HG03039 (cell line): ENCODE results near the gene UBAC1.
"Not testable (repeated sequence)": the region's sequence is repeated elsewhere in the genome, so short reads cannot be mapped to it uniquely, and the experiment has no call there.

ENCODE experiments used
- ATAC-seq: cut with Tn5 transposase; IDR thresholded peaks from one replicate; pipeline ENCODE4 v1.9.1; 2021; ENCODE audit warnings: mild to moderate bottlenecking, moderate library complexity; ENCODE audit not compliant: unreplicated experiment

The UBAC1 gene

DNA sequence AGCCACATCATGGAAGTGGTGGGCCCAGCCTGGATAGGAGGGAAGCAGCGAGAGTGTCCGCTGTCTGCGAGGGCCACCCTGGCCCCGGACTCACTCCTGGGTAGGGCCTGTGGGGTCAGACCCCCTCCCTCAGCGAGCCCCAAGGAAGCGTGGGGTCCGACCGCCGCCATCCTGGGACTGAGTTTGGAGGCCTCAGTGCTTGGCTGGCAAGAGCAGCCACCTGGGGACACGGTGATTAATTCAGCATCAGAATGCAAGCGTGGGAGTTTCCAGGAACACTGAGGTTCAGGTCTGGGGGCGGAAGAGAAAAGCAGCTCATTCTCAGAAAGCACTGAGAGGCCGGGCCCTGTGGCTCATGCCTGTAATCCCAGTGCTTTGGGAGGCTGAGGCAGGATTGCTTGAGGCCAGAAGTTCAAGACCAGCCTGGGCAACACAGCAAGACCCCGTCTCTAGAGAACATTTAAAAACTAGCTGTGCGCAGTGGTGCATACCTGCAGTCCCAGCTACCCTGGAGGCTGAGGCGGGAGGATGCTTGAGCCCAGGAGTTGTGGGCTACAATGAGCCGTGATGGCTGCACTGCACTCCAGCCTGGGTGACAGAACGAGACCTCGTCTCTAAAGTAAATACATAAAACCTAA is 35.6 kb downstream of the UBAC1 start:
- ATAC-seq, result no peak

DNA sequence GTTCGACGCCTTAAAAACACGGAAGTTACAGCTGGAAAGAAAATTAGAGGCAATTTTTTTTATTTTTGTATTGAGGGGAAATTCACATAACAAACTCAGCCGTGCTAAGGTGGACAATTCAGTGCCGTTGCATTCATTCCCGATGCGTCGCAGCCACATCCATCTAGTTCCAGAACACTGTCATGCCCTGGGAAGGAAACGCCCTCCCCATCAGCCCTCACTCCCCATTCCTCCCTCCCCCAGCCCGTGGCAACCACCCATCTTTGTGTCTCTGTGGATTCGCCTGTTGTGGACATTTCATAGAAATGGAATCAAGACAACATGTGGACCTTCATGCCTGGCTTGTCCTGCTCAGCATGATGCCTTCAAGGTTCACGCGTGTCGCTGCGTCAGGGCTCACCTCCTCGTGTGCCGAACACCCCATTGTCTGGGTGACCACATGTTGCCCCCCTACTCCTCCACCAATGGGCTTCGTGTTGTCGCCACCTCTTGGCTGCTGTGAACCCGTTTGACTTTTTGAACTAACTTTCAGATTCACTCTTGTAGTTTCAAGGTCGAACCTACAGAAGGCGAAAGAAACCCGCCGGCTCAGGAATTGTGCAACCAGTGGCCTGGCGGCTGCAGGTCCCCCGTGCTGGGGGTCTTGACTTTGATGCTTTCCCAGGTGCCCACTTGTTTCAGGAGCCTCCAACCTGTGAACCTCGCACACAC is 36.4 kb downstream of the UBAC1 start:
- no peak for ATAC-seq

DNA sequence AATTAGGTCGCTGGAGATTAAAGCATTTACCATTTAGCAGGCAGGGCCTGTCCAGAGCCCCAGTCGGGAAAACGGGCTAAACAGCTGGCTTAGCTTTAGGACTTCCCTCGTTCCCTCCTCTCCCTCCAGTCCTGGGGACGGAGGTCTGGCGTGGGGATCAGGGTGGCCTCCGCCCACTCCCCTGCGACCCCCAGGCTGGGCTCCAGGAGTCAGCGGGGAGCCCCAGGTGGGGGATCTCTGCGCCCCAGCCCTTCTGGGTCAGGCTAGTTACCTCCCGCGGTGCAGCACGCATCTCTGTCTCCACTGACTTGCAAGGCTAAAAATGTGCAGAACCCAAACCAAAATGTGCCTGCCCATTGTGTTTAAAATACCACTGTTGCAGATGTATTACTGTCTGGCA is 37.7 kb downstream of the UBAC1 start:
- ATAC-seq, result no peak

DNA sequence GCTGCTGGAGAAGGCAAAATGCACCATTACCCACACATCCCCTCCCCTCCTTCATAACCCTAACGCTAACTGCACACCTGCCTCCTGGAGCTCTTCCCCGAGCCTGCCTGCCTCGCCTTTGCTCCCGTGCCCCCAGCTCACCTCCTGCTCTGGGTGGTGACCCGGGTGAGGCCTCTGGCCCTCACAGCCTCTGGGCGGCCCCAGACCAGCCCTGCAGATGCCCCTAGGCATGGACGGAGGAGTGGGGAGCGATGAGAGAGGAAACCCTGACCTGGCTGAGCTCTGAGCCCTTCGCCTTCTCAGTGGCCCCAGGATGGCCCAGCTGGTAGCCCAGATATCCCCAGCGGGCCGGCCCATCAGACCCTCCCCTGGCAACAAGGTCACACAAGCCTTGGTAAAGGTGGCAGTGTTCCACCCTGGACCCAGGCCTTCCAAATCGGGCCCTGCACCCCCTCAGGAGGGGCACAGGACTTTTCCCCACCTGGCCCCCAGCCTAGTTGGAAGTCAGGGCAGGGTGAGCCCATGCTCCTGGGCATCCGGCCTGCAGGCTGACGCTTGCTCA is 39.3 kb downstream of the UBAC1 start:
- ATAC-seq, result no peak

DNA sequence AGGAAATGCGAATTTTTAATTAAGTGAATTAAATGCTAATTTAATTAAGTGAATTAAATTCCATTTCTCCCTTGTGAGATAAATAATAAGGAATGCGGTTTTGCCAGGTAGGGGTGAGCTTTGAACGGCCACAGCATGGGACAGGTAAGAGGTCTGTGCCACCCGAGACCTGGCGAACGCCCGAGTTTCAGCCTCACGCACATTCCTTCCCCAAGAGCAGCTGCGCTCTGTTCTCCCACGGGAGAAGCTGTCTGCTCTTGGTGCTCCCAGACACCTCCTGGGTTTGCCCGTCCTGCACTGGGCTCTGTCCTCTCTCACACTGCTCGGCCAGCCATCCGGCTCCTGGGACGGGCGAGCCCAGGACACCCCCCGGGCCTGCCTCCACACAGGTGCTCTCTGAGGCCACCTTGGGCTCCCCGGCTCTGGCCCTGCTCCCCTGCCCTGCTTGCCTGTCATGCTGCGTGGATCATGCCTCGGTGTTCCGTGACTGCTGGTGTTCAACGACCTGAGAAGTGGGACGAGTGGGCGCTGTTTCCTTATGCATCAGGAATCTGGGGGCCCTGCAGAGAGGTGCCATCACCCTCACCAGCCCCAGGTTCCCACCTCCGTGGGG is 40.1 kb downstream of the UBAC1 start:
- ATAC-seq, result no peak

DNA sequence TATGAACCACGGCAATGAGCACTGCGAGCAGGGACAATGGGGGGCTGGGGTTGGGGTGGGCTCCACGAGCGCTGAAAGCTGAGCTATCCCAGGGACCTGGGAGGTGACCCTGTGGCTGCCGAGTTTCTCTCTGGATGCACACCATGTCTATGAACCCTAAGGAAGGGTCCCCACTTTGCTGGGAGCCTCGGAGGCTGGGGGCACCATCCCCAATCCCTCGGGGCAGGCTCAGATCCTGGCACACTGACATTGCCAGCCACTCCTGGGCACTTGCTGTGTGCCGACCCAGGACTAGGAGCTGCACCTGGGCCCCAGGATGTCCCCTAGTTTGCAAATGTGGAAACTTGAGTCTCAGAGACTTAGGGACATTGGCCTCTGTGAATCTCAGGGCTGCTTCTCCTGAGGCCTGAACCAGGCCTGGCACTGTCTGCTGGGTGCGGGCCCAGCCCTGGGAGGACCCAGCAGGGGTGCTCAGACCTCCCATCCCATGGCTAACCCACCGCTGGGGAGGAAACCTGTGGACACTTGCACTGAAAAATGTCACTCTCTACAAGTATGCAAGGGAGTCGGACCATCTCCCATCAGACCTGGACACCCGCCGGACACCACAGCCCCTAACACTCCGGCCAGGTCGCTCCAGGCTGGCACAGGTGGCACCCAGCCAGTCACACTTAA is 40.8 kb downstream of the UBAC1 start:
- no peak for ATAC-seq

DNA sequence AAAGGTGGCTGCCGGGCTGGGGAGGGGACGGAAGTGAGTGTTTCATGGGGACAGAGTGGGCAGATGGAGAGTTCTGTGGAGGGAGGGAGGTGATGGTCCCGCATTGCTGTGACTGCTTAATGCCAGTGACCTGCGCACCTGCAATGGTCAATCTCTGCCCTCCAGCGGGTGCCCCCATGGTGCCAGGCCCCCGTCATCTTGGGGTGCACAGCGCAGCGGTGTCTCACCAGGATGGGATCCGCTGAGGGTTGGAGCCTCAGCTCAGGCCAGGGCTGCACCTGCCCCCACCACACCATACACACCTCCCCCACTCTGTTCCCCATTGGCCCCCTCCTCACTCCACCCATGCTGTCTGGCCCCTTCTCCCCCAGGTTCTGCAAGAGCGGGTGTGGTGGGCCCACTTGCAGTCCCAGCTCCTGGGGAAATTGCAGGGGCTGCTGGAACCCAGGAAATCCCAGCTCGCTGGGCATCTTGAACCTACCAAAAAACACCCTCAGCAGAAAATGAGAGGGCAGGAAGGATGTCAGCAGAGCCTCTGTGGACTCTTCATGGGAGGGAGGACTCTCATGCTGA is 41.8 kb downstream of the UBAC1 start:
- no peak for ATAC-seq

DNA sequence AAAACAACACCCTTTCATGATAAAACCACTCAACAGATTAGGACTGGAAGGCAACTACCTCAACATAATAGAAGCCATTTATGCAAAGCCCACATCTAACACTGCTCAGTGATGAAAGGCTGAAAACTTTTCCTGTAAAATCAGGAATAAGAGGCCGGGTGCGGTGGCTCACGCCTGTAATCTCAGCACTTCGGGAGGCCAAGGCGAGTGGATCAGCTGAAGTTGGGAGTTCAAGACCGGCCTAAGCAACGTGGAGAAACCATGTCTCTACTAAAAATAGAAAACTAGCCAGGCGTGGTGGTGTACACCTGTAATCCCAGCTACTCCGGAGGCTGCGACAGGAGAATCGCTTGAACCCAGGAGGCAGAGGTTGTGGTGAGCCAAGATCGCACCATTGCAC is 44.9 kb downstream of the UBAC1 start:
- not testable (repeated sequence) for ATAC-seq

DNA sequence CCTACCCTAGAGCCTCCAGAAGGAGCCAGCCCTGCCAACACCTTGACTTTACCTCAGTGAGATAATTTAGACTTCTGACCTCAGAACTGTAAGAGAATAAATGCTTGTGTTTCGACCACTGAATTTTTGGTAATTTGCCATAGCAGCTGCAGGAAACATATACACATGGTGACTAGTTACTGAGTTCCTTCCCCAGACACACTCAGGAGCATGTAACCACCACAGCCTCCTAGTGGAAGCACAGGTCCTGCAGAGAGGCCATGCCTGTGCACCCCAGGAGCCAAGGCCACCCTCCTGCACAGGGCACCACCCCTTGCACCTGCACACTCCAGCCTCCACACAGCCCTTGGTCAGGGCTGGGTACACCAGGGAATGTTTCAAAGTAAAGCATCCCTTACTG is 46.3 kb downstream of the UBAC1 start:
- ATAC-seq, result no peak

DNA sequence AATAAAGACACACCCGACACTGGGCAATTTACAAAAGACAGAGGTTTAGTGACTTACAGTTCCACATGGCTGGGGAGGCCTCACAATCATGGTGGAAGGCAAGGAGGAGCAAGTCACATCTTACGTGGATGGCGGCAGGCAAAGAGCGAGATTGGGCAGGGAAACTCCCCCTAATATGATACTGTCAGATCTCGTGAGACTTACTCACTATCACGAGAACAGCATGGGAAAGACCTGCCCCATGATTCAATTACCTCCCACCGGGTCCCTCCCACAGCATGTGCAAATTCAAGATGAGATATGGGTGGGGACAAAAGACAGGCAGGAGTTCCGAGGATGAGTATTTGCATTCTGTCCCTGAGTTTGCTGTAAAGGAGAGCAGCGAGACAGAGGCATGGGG is 49.9 kb downstream of the UBAC1 start:
- ATAC-seq, result not testable (repeated sequence)

DNA sequence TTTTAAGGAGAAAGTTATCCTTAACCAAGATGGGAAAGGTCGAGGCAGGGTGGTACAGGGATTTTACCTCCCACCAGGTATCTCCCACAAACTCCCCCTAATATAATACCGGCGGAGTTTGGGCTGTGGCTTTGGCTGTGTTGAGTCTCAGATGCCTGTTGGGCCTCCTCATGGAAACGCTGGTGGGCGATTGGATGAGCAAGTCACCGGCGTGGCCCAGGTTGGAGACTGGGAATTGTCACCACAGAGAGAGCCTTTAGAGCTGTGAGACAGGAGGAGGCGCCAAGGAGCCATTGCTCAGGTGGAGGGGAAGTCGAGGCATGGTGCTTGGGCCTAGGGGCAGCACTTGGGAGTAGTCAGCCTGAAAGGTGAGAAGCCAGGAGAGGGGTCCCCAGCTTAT is 50.4 kb downstream of the UBAC1 start:
- ATAC-seq, result no peak

DNA sequence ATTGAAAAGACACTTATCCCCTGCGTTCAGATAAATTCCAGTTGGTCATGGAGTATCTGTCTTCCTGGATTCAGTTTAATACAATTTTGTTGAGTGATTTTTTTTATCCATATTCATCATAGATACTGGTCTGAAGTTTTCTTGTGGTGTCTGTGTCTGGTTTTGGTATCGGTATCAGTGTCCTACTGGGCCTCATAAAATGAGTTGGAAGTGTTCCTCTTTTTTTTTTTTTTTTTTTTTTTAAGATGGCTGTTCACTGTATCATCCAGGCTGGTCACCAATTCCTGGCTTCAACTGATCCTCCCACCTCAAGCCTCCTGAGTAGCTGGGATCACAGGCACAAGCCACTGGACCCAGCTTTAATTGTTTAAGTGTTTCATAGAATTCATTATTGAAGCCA is 51.0 kb downstream of the UBAC1 start:
- no peak for ATAC-seq

DNA sequence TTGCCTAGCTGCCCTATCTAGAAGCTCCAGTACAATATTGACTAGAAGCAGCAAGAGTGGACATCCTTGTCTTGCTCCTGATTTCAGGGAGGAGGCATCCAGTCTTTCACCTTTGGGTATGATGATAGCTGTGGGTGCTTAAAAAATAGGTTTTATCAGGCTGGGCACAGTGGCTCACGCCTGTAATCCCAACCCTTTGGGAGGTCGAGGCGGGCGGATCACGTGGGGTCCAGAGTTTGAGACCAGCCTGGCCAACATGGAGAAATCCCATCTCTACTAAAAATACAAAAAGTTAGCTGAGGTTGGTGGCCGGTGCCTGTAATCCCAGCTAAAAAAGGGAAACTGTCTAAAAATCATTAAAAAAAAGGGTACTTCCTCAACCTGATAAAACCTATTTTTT is 51.8 kb downstream of the UBAC1 start:
- ATAC-seq, result no peak

DNA sequence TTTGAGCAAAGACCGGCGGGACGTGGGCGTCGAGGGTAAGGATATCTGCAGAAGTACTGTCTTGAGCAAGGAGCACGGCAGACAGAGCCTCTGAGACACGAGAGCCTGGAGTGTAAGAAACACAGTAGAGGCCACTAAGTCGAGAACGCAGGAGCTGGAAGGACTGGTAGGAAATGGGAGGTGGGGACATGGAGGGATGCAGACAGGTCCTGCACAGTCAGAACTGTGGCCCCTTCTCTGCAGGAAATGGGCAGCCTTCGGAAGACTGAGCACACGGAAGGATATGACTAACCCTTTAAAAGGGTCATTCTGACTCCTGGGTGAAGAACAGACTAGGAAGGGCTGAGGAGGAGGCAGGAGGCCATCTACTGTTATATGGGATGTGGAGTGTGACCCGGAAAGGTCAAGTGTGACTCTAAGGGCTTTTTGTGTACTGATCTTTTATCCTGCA is 52.4 kb downstream of the UBAC1 start:
- ATAC-seq, result no peak

DNA sequence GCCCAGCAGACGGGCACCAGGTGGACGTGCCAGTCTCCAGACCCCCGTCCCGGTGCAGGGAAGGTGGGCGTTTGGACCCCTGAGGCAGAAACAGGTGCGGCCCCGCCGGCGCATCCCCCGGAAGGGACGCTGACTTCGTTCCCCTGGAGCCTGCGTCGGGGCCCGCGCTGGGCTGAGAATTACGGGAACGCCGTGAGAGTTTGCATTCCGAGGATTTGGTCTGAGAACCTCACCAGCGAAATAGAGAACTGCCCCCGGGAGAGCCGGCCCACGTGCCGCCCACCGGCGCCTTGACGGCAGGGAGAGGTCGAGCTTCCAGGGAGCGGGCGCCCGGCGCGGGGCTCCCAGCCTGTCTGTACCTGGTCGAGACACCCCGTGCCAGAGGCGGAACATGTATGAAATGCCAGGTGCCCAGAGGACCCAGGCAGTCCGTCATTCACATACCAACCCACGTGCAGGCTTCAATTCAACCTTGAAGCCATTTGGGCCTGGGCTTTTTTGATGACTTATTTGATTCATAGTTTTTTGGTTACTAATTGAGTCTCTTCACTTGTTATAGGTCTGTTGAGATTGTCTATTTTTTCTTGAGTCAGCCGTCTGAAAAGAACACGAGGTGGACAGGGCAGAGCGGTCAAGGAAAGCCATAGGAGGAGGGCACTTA is 53.0 kb downstream of the UBAC1 start:
- no peak for ATAC-seq

DNA sequence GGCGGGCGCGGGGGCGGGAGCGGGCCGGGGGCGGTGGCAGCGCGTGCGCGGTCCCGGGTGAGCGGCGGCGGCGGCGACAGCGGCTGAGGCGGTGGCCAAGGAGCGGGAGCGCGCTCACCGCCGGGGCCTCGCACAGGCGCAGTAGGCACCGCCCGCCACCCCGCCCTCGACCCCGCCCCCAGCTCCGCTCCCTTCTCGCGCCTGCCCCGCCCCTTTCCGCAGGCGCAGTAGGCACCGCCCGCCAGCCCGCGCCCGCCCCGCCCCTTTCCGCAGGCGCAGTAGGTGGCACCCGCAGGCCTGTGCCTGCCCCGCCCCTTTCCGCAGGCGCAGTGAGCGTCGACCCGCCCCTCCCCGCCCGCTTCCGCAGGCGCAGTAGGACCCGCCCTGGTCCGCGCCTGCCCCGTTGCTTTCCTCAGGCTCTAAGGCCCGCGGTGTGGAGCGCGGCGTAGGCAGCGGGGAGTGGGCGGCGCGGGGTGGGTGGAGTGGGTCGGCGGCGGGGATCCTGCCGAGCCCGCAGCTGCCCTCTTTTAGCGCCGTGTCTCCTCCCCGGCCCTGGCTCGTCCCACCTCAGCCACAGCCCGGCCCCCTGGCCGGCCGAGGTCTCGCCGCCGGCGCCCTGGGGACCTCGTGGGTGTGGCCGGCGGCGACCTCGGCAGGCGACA is 53.6 kb downstream of the UBAC1 start, which contains the start of gene CAMSAP1:
CAMSAP1 (minus strand) TSS at position 116 of the 662 bp plus-strand sequence. CDS start 387 bp downstream, outside the sequence.
- peak; percentile 64 for ATAC-seq

DNA sequence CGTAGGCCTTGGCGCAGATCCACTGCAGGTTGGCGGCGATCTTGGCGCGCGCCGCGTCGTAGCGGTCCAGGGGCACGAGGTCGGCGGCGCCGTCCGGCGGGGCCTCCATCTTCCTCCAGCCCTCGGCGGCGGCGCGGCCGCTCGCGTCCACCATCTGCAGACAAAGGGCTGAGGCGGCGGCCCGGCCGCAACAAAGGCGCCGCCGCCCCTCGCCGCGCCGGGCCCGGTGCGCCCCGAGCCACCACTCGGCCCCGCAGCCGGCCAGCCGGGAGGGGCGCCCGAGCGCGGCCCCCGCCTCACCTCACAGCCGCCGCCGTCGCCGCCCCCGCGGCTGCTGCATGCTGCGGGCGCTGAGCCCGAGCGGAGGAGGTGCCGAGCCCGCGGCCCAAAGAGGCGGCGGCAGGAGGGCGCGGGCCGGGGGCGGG is 54.2 kb downstream of the UBAC1 start:
- ATAC-seq, result peak; percentile 15

DNA sequence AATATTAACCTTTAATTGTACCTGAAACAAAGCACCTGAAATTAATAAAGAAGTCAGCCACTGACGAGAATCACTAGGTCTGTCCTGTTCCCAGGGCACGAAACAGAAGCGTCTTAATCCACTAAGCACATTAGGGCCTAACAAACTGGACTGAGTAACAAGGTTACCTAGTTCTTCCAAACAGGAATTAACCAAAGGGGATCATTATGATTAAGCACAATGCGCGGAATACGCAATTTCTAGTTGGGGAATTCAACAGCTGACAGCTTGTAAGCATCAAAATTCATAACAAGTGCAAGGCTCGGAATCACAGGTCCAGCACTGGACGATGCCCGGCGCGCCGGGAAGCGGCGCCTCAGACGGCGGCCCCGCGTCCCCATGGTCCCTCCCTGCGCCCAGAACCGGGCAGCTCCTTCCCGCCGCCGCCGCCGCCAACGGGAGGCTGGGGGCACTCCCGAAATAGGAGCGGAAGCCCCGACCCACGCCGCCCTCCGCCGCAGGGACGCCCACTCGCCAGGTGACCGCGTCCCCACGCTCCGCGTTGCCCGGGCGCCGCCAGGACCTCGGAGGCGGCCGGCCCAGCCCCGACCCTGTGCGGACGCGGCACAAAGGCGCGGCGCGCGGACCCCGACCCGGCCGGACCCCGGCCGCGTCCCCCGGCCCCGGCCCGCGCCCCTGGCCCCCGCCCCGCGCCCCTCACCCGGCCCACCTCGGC is 54.7 kb downstream of the UBAC1 start:
- peak; percentile 13 for ATAC-seq
